SK-N-SH (cell line): ENCODE results near the gene NTSR2. TPM values are rescaled to one million over a fixed set of nuclear protein-coding genes. Genes with fewer than 3 reads are reported as not detected.

ENCODE experiments used
- CTCF ChIA-PET: fragments of 300-600, 350-600 bp; formaldehyde crosslinking; extraction: SDS; loops from one replicate; lab custom pipeline; 2021; lab: Yijun Ruan, JAX
- POLR2A ChIA-PET: fragments of 350-600 bp; sonication (Branson Sonifier 250); formaldehyde crosslinking; extraction: SDS; loops from one replicate; lab custom pipeline; 2020; ENCODE audit warnings: antibody characterized with exemption, inconsistent platforms; lab: Yijun Ruan, JAX
- DNase-seq: peaks from one replicate; pipeline ENCODE4 v3.0.0; 2012
- H2AFZ ChIP-seq: fragments of 200-600 bp; sonication (generic); 2 replicates; pipeline ENCODE4 v1.8.1; 2016; ENCODE audit warnings: antibody characterized with exemption, mild to moderate bottlenecking, low read depth
- H3F3A ChIP-seq: fragments of 200-600 bp; sonication (generic); replicated peaks from 2 replicates; pipeline ENCODE3; 2016; ENCODE audit warnings: antibody characterized with exemption, mild to moderate bottlenecking; ENCODE audit not compliant: insufficient read depth
- H3K27ac ChIP-seq, 2 experiments: fragments of 200-500 bp in 1 of 2; fragments of 200-600 bp in 1 of 2; sonication (Bioruptor generic) in 1 of 2; sonication (generic), shearing (Covaris generic) in 1 of 2; 2 replicates each; pipeline versions ENCODE4 v1.5.1 to v1.6.1; 2014 to 2016; ENCODE audit warnings: low read depth in 2 of 2, inconsistent platforms in 1 of 2, low read length in 1 of 2, mild to moderate bottlenecking in 1 of 2, mixed read lengths in 1 of 2
- H3K27me3 ChIP-seq: fragments of 200-600 bp; sonication (generic), shearing (Covaris generic); 2 replicates; pipeline ENCODE4 v1.6.1; 2016; ENCODE audit warnings: mixed run types; ENCODE audit not compliant: insufficient read depth
- H3K36me3 ChIP-seq, 2 experiments: fragments of 200-500 bp in 1 of 2; fragments of 200-600 bp in 1 of 2; sonication (Bioruptor generic) in 1 of 2; sonication (generic) in 1 of 2; replicated peaks in 1 of 2; 2 replicates each; pipeline versions ENCODE3 to v1.5.1; 2014 to 2016; ENCODE audit warnings: low read length in 1 of 2, mild to moderate bottlenecking in 1 of 2; ENCODE audit not compliant: insufficient read depth in 2 of 2, control insufficient read depth in 1 of 2
- H3K4me1 ChIP-seq, 2 experiments: fragments of 200-500 bp in 1 of 2; fragments of 200-600 bp in 1 of 2; sonication (Bioruptor generic) in 1 of 2; sonication (generic), shearing (Covaris generic) in 1 of 2; 2 replicates each; pipeline versions ENCODE4 v1.5.1 to v1.6.1; 2014 to 2016; ENCODE audit warnings: low read depth in 1 of 2, low read length in 1 of 2, mixed run types in 1 of 2; ENCODE audit not compliant: insufficient read depth in 2 of 2, control insufficient read depth in 1 of 2
- H3K4me2 ChIP-seq: fragments of 200-600 bp; sonication (generic), shearing (Covaris generic); 2 replicates; pipeline ENCODE4 v1.6.1; 2017; ENCODE audit warnings: mixed run types
- H3K4me3 ChIP-seq, 2 experiments: fragments of 200-500 bp in 1 of 2; fragments of 200-600 bp in 1 of 2; sonication (Bioruptor generic) in 1 of 2; sonication (generic), shearing (Covaris generic) in 1 of 2; 2 replicates each; pipeline versions ENCODE4 v1.5.1 to v1.8.1; 2014 to 2016; ENCODE audit warnings: low read depth in 2 of 2, inconsistent platforms in 1 of 2, low read length in 1 of 2, mild to moderate bottlenecking in 1 of 2, mixed read lengths in 1 of 2, moderate library complexity in 1 of 2
- H3K79me2 ChIP-seq: fragments of 200-600 bp; sonication (generic); 2 replicates; pipeline ENCODE4 v1.8.1; 2017; ENCODE audit warnings: mild to moderate bottlenecking; ENCODE audit not compliant: insufficient read depth
- H3K9ac ChIP-seq: fragments of 200-600 bp; sonication (generic); 2 replicates; pipeline ENCODE4 v1.6.1; 2017; ENCODE audit warnings: mixed run types
- H3K9me2 ChIP-seq: fragments of 200-600 bp; sonication (generic); 2 replicates; pipeline ENCODE4 v1.6.1; 2017; ENCODE audit warnings: mixed run types
- H3K9me3 ChIP-seq: fragments of 200-600 bp; sonication (generic); 2 replicates; pipeline ENCODE4 v1.6.1; 2017; ENCODE audit warnings: mixed run types, mild to moderate bottlenecking, moderate library complexity
- H4K20me1 ChIP-seq: fragments of 200-600 bp; sonication (generic); 2 replicates; pipeline ENCODE4 v1.6.1; 2017; ENCODE audit warnings: mild to moderate bottlenecking, mixed run types; ENCODE audit not compliant: insufficient read depth
- CHD2 ChIP-seq: fragments of 150-350 bp; IDR thresholded peaks from 2 replicates; pipeline ENCODE4 v1.6.1; 2018; ENCODE audit warnings: low read length; ENCODE audit not compliant: partially characterized antibody
- EP300 ChIP-seq, 2 experiments: IDR thresholded peaks; 2 replicates each; pipeline versions ENCODE4 v1.4.0 to v1.6.1; 2012; ENCODE audit warnings: borderline replicate concordance in 1 of 2, low read depth in 1 of 2, low read length in 1 of 2
- EZH2phosphoT487 ChIP-seq: fragments of 200-600 bp; sonication (generic); IDR thresholded peaks from 2 replicates; pipeline ENCODE4 v1.6.1; 2017; ENCODE audit warnings: low read depth, mixed run types, mild to moderate bottlenecking, antibody characterized with exemption, moderate library complexity, borderline replicate concordance
- GABPA ChIP-seq: IDR thresholded peaks from 2 replicates; pipeline ENCODE4 v1.4.0; 2012; ENCODE audit warnings: low read depth, mild to moderate bottlenecking
- GATA2 ChIP-seq: sonication (generic); formaldehyde crosslinking; IDR thresholded peaks from 2 replicates; pipeline ENCODE4 v1.5.0; 2020; ENCODE audit warnings: mild to moderate bottlenecking, missing genetic modification reagents
- IRF3 ChIP-seq: fragments of 150-350 bp; IDR thresholded peaks from 2 replicates; pipeline ENCODE4 v1.6.1; 2016; ENCODE audit warnings: mild to moderate bottlenecking, low read depth, low read length
- MAX ChIP-seq: IDR thresholded peaks from 2 replicates; pipeline ENCODE4 v1.4.0; 2012; ENCODE audit warnings: low read depth
- NRF1 ChIP-seq: IDR thresholded peaks from 2 replicates; pipeline ENCODE4 v1.6.1; 2012; ENCODE audit warnings: low read depth, mild to moderate bottlenecking, low read length
- PBX3 ChIP-seq: IDR thresholded peaks from 2 replicates; pipeline ENCODE4; 2012
- POLR2AphosphoS5 ChIP-seq: IDR thresholded peaks from 2 replicates; pipeline ENCODE4 v1.6.1; 2012; ENCODE audit warnings: low read depth, low read length
- RFX5 ChIP-seq: IDR thresholded peaks from 2 replicates; pipeline ENCODE4 v1.6.1; 2012; ENCODE audit warnings: mild to moderate bottlenecking, improper control_type of control experiment, low read length
- RXRA ChIP-seq: IDR thresholded peaks from 2 replicates; pipeline ENCODE4 v1.4.0; 2012; ENCODE audit warnings: low read depth, mild to moderate bottlenecking, borderline replicate concordance
- SIN3A ChIP-seq: IDR thresholded peaks from 2 replicates; pipeline ENCODE4 v1.6.1; 2012; ENCODE audit warnings: low read depth, mild to moderate bottlenecking, low read length, moderate library complexity, borderline replicate concordance
- TCF12 ChIP-seq: IDR thresholded peaks from 2 replicates; pipeline ENCODE4 v1.4.0; 2012
- TEAD4 ChIP-seq: IDR thresholded peaks from 2 replicates; pipeline ENCODE4 v1.4.0; 2012; ENCODE audit warnings: mild to moderate bottlenecking, borderline replicate concordance; ENCODE audit not compliant: insufficient read depth
- USF1 ChIP-seq: IDR thresholded peaks from 2 replicates; pipeline ENCODE4 v1.4.0; 2012; ENCODE audit warnings: low read depth, borderline replicate concordance
- USF2 ChIP-seq: fragments of 150-350 bp; IDR thresholded peaks from 2 replicates; pipeline ENCODE4 v1.6.1; 2017; ENCODE audit warnings: antibody characterized with exemption, low read length, low read depth, borderline replicate concordance
- YY1 ChIP-seq: IDR thresholded peaks from 2 replicates; pipeline ENCODE4 v1.4.0; 2012; ENCODE audit warnings: low read depth, mild to moderate bottlenecking
- ZBTB33 ChIP-seq: IDR thresholded peaks from 2 replicates; pipeline ENCODE4 v1.4.0; 2012; ENCODE audit warnings: low read depth, borderline replicate concordance
- WGBS: methylation state at CpG from one replicate; pipeline ENCODE4 v1.1.6; 2017; ENCODE audit warnings: low lambda C conversion rate; 5-methylcytosine and 5-hydroxymethylcytosine counted together
- polyA plus RNA-seq, 3 experiments: library from polyadenylated mRNA; depleted of rRNA; stranded (reverse); fragments of >200 nt; gene quantifications; 2 replicates each; pipeline ENCODE4 v1.2.3, GENCODE V29; 2012

NTSR2 gene
- polyA plus RNA-seq, 1 of the 3 experiments (the other 2 are of a cell fraction), result not detected

- TF ChIP-seq IRF3, result no peak
- TF ChIP-seq ZBTB33, result no peak
- TF ChIP-seq TCF12, result no peak
- TF ChIP-seq RFX5, result no peak
- TF ChIP-seq PBX3, result no peak
- TF ChIP-seq USF2, result no peak
These were observed 8.4 kb upstream of the NTSR2 start (continued) for GRCh38 chr2:11678306-11678960.

GRCh38 chr2:11677136-11678055 is 7.4 kb upstream of the NTSR2 start:
- Histone ChIP-seq H3K9me3 (no peaks in the 10 kb centered on the region), H3F3A (no peaks in the 10 kb centered on the region), H3K4me3 (no peak overlapping the region), H3K9ac (no peak overlapping the region), H3K27ac (no peak overlapping the region), H3K79me2 (no peaks in the 10 kb centered on the region), H3K9me2 (no peaks in the 10 kb centered on the region), H3K27me3 (0 out of 2 replicates have a peak, but pooled peaks cover 5% of the 10 kb centered on the region), H3K4me1 (peaks cover 0 to 19% of the 10 kb centered on the region in 2 experiments; a peak in 1 of 4 replicates), H4K20me1 (no peaks in the 10 kb centered on the region), H2AFZ (no peak overlapping the region), H3K36me3 (no peaks in the 10 kb centered on the region), H3K4me2 (no peak overlapping the region)
- no peak for DNase-seq
- 78% methylated on average over 20 of the region's 27 CpGs for WGBS
- POLR2A ChIA-PET, result no interaction called here
- CTCF ChIA-PET, result interaction anchor here (1.0 to 31.9 kb wide), 7 partner anchors 16 to 107 kb away, joined by 3 to 886 read pairs (median 5); partner anchors contain the start of gene LPIN1
- TF ChIP-seq YY1, result no peak
- no peak for TF ChIP-seq EP300 (IDR thresholded peaks at IDR 0.05; ENCODE audit: borderline replicate concordance in 1 of 2, low read depth in 1 of 2, low read length in 1 of 2)
- no peak for TF ChIP-seq GABPA
- TF ChIP-seq RXRA, result no peak
- TF ChIP-seq POLR2AphosphoS5, result no peak
- no peak for TF ChIP-seq TEAD4
- no peak for TF ChIP-seq NRF1
- TF ChIP-seq CHD2, result no peak
- TF ChIP-seq PBX3, result no peak
- no peak for TF ChIP-seq EZH2phosphoT487
- TF ChIP-seq GATA2, result no peak
- no peak for TF ChIP-seq TCF12
- TF ChIP-seq SIN3A, result no peak
- no peak for TF ChIP-seq USF1
- TF ChIP-seq MAX, result no peak
